HEK293 (cell line): ENCODE results near the gene THAP4.

Experiments used
- YY1 ChIP-seq: fragments of 450-650 bp; formaldehyde crosslinking; IDR thresholded peaks from 2 replicates; pipeline ENCODE4 v1.5.1; 2018; ENCODE audit warnings: missing biosample characterization, missing genetic modification characterization
- ZNF311 ChIP-seq: fragments of 450-650 bp; formaldehyde crosslinking; IDR thresholded peaks from 2 replicates; pipeline ENCODE4 v1.5.1; 2017; ENCODE audit warnings: missing biosample characterization, missing genetic modification characterization, borderline replicate concordance
- ZNF423 ChIP-seq: fragments of 450-650 bp; formaldehyde crosslinking; IDR thresholded peaks from 2 replicates; pipeline ENCODE4 v1.5.1; 2016; ENCODE audit warnings: missing biosample characterization, missing genetic modification characterization
- ZNF510 ChIP-seq: fragments of 450-650 bp; formaldehyde crosslinking; IDR thresholded peaks from 2 replicates; pipeline ENCODE4 v1.5.1; 2018; ENCODE audit warnings: mild to moderate bottlenecking, missing genetic modification characterization, missing biosample characterization; ENCODE audit not compliant: insufficient replicate concordance
- ZNF830 ChIP-seq: fragments of 450-650 bp; IDR thresholded peaks from 2 replicates; pipeline ENCODE4 v1.5.0; 2018; ENCODE audit warnings: missing biosample characterization, missing genetic modification characterization, low read depth, mild to moderate bottlenecking, moderate library complexity
- ZNF843 ChIP-seq: fragments of 450-650 bp; formaldehyde crosslinking; IDR thresholded peaks from 2 replicates; pipeline ENCODE4 v1.5.1; 2016; ENCODE audit warnings: missing biosample characterization, missing genetic modification characterization
- TF ChIP-seq, protein P1 (sequence below): fragments of 450-650 bp; formaldehyde crosslinking; IDR thresholded peaks from 2 replicates; pipeline ENCODE4 v1.5.1; 2016; ENCODE audit warnings: missing biosample characterization, missing genetic modification characterization, low read depth
- TF ChIP-seq, protein P2 (sequence below): fragments of 450-650 bp; formaldehyde crosslinking; IDR thresholded peaks from 2 replicates; pipeline ENCODE4 v1.5.1; 2016; ENCODE audit warnings: missing biosample characterization, missing genetic modification characterization
- TF ChIP-seq, protein P3 (sequence below): fragments of 450-650 bp; formaldehyde crosslinking; IDR thresholded peaks from 2 replicates; pipeline ENCODE4 v1.5.1; 2016; ENCODE audit warnings: missing biosample characterization, missing genetic modification characterization
- TF ChIP-seq, protein P4 (sequence below): fragments of 450-650 bp; IDR thresholded peaks from 2 replicates; pipeline ENCODE4 v1.5.1; 2018; ENCODE audit warnings: missing biosample characterization, mild to moderate bottlenecking, missing genetic modification characterization
- TF ChIP-seq, protein P5 (sequence below): fragments of 450-650 bp; formaldehyde crosslinking; IDR thresholded peaks from 2 replicates; pipeline ENCODE4 v1.5.1; 2017; ENCODE audit warnings: missing biosample characterization, mild to moderate bottlenecking, missing genetic modification characterization, moderate library complexity
- TF ChIP-seq, protein P6 (sequence below): fragments of 450-650 bp; formaldehyde crosslinking; IDR thresholded peaks from 2 replicates; pipeline ENCODE4 v1.5.1; 2016; ENCODE audit warnings: missing biosample characterization, missing genetic modification characterization
- TF ChIP-seq, protein P7 (sequence below): fragments of 450-650 bp; formaldehyde crosslinking; IDR thresholded peaks from 2 replicates; pipeline ENCODE4 v1.5.1; 2016; ENCODE audit warnings: missing biosample characterization, missing genetic modification characterization, borderline replicate concordance

DNA sequence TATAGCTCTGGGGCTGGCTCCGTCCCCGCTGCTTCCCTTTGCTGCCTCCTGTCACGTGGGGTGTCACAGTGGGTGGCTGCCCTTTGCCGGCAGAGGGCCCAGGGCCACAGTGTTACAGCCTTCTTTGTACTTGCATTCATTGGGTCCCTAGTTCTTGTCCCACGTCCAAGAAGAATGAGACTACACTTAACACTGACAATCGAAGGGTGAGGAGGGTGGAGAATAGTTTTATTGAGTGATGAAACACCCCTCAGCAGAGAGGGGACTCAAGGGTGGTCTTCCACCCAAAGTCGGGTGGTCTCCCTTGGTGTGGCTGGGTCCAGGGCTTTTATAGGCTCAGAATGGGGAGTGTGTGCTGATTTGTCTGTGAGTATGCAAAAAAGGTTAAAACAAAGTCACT, 2.4 kb upstream of the THAP4 start:
- TF ChIP-seq, protein P1, sequence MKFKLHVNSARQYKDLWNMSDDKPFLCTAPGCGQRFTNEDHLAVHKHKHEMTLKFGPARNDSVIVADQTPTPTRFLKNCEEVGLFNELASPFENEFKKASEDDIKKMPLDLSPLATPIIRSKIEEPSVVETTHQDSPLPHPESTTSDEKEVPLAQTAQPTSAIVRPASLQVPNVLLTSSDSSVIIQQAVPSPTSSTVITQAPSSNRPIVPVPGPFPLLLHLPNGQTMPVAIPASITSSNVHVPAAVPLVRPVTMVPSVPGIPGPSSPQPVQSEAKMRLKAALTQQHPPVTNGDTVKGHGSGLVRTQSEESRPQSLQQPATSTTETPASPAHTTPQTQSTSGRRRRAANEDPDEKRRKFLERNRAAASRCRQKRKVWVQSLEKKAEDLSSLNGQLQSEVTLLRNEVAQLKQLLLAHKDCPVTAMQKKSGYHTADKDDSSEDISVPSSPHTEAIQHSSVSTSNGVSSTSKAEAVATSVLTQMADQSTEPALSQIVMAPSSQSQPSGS (tag by site-specific recombination), result no peak
- TF ChIP-seq, protein P2, sequence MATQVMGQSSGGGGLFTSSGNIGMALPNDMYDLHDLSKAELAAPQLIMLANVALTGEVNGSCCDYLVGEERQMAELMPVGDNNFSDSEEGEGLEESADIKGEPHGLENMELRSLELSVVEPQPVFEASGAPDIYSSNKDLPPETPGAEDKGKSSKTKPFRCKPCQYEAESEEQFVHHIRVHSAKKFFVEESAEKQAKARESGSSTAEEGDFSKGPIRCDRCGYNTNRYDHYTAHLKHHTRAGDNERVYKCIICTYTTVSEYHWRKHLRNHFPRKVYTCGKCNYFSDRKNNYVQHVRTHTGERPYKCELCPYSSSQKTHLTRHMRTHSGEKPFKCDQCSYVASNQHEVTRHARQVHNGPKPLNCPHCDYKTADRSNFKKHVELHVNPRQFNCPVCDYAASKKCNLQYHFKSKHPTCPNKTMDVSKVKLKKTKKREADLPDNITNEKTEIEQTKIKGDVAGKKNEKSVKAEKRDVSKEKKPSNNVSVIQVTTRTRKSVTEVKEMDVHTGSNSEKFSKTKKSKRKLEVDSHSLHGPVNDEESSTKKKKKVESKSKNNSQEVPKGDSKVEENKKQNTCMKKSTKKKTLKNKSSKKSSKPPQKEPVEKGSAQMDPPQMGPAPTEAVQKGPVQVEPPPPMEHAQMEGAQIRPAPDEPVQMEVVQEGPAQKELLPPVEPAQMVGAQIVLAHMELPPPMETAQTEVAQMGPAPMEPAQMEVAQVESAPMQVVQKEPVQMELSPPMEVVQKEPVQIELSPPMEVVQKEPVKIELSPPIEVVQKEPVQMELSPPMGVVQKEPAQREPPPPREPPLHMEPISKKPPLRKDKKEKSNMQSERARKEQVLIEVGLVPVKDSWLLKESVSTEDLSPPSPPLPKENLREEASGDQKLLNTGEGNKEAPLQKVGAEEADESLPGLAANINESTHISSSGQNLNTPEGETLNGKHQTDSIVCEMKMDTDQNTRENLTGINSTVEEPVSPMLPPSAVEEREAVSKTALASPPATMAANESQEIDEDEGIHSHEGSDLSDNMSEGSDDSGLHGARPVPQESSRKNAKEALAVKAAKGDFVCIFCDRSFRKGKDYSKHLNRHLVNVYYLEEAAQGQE (tag by site-specific recombination), result no peak
- TF ChIP-seq ZNF830 (tag by site-specific recombination) (no peak), ZNF311 (no peak), ZNF423 (no peak), ZNF510 (no peak), YY1 (tag by site-specific recombination) (no peak), ZNF843 (no peak)
- TF ChIP-seq, protein P3, sequence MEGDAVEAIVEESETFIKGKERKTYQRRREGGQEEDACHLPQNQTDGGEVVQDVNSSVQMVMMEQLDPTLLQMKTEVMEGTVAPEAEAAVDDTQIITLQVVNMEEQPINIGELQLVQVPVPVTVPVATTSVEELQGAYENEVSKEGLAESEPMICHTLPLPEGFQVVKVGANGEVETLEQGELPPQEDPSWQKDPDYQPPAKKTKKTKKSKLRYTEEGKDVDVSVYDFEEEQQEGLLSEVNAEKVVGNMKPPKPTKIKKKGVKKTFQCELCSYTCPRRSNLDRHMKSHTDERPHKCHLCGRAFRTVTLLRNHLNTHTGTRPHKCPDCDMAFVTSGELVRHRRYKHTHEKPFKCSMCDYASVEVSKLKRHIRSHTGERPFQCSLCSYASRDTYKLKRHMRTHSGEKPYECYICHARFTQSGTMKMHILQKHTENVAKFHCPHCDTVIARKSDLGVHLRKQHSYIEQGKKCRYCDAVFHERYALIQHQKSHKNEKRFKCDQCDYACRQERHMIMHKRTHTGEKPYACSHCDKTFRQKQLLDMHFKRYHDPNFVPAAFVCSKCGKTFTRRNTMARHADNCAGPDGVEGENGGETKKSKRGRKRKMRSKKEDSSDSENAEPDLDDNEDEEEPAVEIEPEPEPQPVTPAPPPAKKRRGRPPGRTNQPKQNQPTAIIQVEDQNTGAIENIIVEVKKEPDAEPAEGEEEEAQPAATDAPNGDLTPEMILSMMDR (tag by site-specific recombination), result no peak
- TF ChIP-seq, protein P4, sequence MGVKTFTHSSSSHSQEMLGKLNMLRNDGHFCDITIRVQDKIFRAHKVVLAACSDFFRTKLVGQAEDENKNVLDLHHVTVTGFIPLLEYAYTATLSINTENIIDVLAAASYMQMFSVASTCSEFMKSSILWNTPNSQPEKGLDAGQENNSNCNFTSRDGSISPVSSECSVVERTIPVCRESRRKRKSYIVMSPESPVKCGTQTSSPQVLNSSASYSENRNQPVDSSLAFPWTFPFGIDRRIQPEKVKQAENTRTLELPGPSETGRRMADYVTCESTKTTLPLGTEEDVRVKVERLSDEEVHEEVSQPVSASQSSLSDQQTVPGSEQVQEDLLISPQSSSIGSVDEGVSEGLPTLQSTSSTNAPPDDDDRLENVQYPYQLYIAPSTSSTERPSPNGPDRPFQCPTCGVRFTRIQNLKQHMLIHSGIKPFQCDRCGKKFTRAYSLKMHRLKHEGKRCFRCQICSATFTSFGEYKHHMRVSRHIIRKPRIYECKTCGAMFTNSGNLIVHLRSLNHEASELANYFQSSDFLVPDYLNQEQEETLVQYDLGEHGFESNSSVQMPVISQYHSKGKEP (tag by site-specific recombination), result no peak
- TF ChIP-seq, protein P5, sequence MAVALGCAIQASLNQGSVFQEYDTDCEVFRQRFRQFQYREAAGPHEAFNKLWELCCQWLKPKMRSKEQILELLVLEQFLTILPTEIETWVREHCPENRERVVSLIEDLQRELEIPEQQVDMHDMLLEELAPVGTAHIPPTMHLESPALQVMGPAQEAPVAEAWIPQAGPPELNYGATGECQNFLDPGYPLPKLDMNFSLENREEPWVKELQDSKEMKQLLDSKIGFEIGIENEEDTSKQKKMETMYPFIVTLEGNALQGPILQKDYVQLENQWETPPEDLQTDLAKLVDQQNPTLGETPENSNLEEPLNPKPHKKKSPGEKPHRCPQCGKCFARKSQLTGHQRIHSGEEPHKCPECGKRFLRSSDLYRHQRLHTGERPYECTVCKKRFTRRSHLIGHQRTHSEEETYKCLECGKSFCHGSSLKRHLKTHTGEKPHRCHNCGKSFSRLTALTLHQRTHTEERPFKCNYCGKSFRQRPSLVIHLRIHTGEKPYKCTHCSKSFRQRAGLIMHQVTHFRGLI, result no peak
- TF ChIP-seq, protein P6, sequence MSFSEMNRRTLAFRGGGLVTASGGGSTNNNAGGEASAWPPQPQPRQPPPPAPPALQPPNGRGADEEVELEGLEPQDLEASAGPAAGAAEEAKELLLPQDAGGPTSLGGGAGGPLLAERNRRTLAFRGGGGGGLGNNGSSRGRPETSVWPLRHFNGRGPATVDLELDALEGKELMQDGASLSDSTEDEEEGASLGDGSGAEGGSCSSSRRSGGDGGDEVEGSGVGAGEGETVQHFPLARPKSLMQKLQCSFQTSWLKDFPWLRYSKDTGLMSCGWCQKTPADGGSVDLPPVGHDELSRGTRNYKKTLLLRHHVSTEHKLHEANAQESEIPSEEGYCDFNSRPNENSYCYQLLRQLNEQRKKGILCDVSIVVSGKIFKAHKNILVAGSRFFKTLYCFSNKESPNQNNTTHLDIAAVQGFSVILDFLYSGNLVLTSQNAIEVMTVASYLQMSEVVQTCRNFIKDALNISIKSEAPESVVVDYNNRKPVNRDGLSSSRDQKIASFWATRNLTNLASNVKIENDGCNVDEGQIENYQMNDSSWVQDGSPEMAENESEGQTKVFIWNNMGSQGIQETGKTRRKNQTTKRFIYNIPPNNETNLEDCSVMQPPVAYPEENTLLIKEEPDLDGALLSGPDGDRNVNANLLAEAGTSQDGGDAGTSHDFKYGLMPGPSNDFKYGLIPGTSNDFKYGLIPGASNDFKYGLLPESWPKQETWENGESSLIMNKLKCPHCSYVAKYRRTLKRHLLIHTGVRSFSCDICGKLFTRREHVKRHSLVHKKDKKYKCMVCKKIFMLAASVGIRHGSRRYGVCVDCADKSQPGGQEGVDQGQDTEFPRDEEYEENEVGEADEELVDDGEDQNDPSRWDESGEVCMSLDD (tag by site-specific recombination), result no peak
- TF ChIP-seq, protein P7, sequence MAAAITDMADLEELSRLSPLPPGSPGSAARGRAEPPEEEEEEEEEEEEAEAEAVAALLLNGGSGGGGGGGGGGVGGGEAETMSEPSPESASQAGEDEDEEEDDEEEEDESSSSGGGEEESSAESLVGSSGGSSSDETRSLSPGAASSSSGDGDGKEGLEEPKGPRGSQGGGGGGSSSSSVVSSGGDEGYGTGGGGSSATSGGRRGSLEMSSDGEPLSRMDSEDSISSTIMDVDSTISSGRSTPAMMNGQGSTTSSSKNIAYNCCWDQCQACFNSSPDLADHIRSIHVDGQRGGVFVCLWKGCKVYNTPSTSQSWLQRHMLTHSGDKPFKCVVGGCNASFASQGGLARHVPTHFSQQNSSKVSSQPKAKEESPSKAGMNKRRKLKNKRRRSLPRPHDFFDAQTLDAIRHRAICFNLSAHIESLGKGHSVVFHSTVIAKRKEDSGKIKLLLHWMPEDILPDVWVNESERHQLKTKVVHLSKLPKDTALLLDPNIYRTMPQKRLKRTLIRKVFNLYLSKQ (tag by site-specific recombination), result no peak
